CD4-positive, alpha-beta T cell treated with Interleukin-12 subunit alpha and Interleukin-12 subunit beta, for 1 hour (primary cell): ENCODE measurements around the gene C3.
"Not testable (repeated sequence)": the region's sequence is repeated elsewhere in the genome, so short reads cannot be mapped to it uniquely, and the experiment has no call there.

Source experiments
- DNase-seq: peaks from one replicate; pipeline ENCODE4 v3.0.0-alpha.2; 2020

C3 gene

GRCh38 chr19:6656390-6656789 is 64.1 kb downstream of the C3 start:
- DNase-seq, result not testable (repeated sequence)

GRCh38 chr19:6654347-6655310 is 65.8 kb downstream of the C3 start:
- peak; percentile 57 for DNase-seq

GRCh38 chr19:6652805-6653094 is 67.7 kb downstream of the C3 start:
- no peak for DNase-seq

- no peak for DNase-seq
These were observed 68.3 kb downstream of the C3 start for GRCh38 chr19:6651965-6652804.

GRCh38 chr19:6649185-6649584 is 71.3 kb downstream of the C3 start:
- DNase-seq, result no peak

- DNase-seq, result no peak
These were observed 72.2 kb downstream of the C3 start for GRCh38 chr19:6648141-6648715.

GRCh38 chr19:6644796-6645195 is 75.7 kb downstream of the C3 start:
- no peak for DNase-seq

GRCh38 chr19:6640333-6640732 is 80.1 kb downstream of the C3 start:
- not testable (repeated sequence) for DNase-seq

- no peak for DNase-seq
These were observed 81.0 kb downstream of the C3 start for GRCh38 chr19:6639439-6639838.

- not testable (repeated sequence) for DNase-seq
These were observed 87.0 kb downstream of the C3 start for GRCh38 chr19:6633456-6633813.

- DNase-seq, result peak; percentile 56
These were observed 87.5 kb downstream of the C3 start for GRCh38 chr19:6632747-6633455.

- peak; percentile 88 for DNase-seq
These were observed 88.3 kb downstream of the C3 start for GRCh38 chr19:6632002-6632621.
